Naive thymus-derived CD8-positive, alpha-beta T cell (primary cell): ENCODE data around the gene DKKL1. TPM values are rescaled to one million over a fixed set of nuclear protein-coding genes. Genes with fewer than 3 reads are reported as not detected.
"Not testable (repeated sequence)": the region's sequence is repeated elsewhere in the genome, so short reads cannot be mapped to it uniquely, and the experiment has no call there.

Experiments used
- ATAC-seq, 2 donors: fragments of 150-1000 bp; cut with Tn5 transposase in 1 of 2; sonication (Bioruptor Pico), chemical (Tn5 transposase) in 1 of 2; 1 replicate in 1 of 2; 2 replicates in 1 of 2; pipeline ENCODE4 v1.10.0; 2021; ENCODE audit warnings: mild to moderate bottlenecking in 2 of 2, moderate library complexity in 2 of 2
- POLR2A ChIA-PET: fragments of 350-600 bp; sonication (Branson Sonifier 250); formaldehyde crosslinking; loops from one replicate; lab custom pipeline; 2021; ENCODE audit warnings: antibody characterized with exemption; lab: Charles Lee
- DNase-seq, 10 donors: peaks; one replicate each; pipeline versions ENCODE4 v3.0.0 to v3.0.0-alpha.2; 2020 to 2022
- H3K27ac Mint-ChIP-seq, 10 donors: one replicate each; pipeline ENCODE4 v1.8.0; 2020 to 2022; ENCODE audit warnings: mild to moderate bottlenecking in 10 of 10, mixed read lengths in 10 of 10, moderate library complexity in 4 of 10, inconsistent platforms in 1 of 10
- H3K27me3 Mint-ChIP-seq, 5 donors: one replicate each; pipeline ENCODE4 v1.8.0; 2021 to 2022; ENCODE audit warnings: mixed read lengths in 5 of 5
- H3K36me3 Mint-ChIP-seq, 3 donors: one replicate each; pipeline ENCODE4 v1.8.0; 2020 to 2022; ENCODE audit warnings: mixed read lengths in 3 of 3, mild to moderate bottlenecking in 2 of 3, inconsistent platforms in 1 of 3
- H3K4me1 Mint-ChIP-seq, 4 donors: one replicate each; pipeline ENCODE4 v1.8.0; 2021 to 2022; ENCODE audit warnings: mixed read lengths in 4 of 4
- H3K4me3 Mint-ChIP-seq, 10 donors: one replicate each; pipeline ENCODE4 v1.8.0; 2020 to 2022; ENCODE audit warnings: mild to moderate bottlenecking in 10 of 10, mixed read lengths in 10 of 10, moderate library complexity in 6 of 10, inconsistent platforms in 1 of 10
- H3K9me3 Mint-ChIP-seq, 9 donors: one replicate each; pipeline ENCODE4 v1.8.0; 2020 to 2022; ENCODE audit warnings: mixed read lengths in 9 of 9, mild to moderate bottlenecking in 3 of 9, inconsistent platforms in 1 of 9, moderate library complexity in 1 of 9
- polyA plus RNA-seq, 3 donors: library from polyadenylated mRNA; unstranded; fragments of 300-500 nt; fragmentation: Illumina TruSeq; gene quantifications; one replicate each; pipeline ENCODE4 v1.2.3, GENCODE V29; 2021
- total RNA-seq, 8 experiments: library from RNA in 2 of 8; stranded (reverse) in 2 of 8; gene quantifications; one replicate each; pipeline ENCODE4 v1.2.3 and lab custom pipeline; 2021 to 2026

The DKKL1 gene
- not detected for total RNA-seq
- polyA plus RNA-seq = not detected
- total RNA-seq (lab: John Stamatoyannopoulos, UW) = 0 to 0.29 (median 0) reads per million in 6 experiments

- H3K9me3 Mint-ChIP-seq = no peaks in the 10 kb centered on the region
- POLR2A ChIA-PET = interaction anchor here (0.7 kb wide), 1 partner anchor 277 kb away, joined by 4 read pairs; no protein-coding TSS in a partner anchor
- DNase-seq = peak; percentile 39 to 77 (median 64)
- no peaks in the 10 kb centered on the region for H3K36me3 Mint-ChIP-seq
- H3K4me1 Mint-ChIP-seq = peaks cover 0 to 22% (median 15%) of the 10 kb centered on the region in 4 donors
- peak within 1 kb of the TSS in 4 of 10 donors; percentile 22 to 48 (median 32) for H3K4me3 Mint-ChIP-seq
- ATAC-seq = peak; percentile 63 to 81
- peaks cover 0 to 31% (median 3%) of the 10 kb centered on the region in 5 donors for H3K27me3 Mint-ChIP-seq
- H3K27ac Mint-ChIP-seq = peak within 1 kb of the TSS in 1 of 10 donors; percentile 56
Observed at GRCh38 chr19:49363268-49364082, at the start of gene DKKL1. Gene DKKL1, plus strand, starts transcription at chr19:49363877. Its CDS starts 122 bp downstream, at chr19:49363999.

DNA sequence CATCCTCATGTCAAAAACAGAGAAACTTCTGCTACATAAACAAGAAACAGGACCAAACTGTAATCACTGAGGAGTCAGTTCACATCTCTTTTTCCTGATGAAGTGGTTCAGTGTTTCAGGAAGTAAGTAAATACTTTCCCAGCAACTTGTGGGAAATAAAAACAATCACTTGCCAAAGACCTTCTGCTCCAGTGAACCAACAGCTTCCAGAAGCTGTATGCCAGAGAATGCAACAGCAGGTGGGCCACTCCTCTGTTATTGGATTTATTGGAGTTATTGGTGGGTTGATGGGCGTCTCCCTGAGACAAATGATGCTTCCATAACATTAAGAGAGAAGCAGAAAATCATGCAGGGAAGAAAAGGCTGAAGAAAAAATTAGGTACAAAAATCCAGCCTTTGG, 48.6 kb upstream of the DKKL1 start:
- Mint-ChIP-seq H3K36me3 (peaks cover 20 to 52% (median 41%) of the 10 kb centered on the region in 3 donors), H3K4me3 (no peak overlapping the region), H3K27me3 (no peaks in the 10 kb centered on the region), H3K9me3 (peaks cover 0 to 25% (median 5%) of the 10 kb centered on the region in 9 donors), H3K27ac (no peak overlapping the region), H3K4me1 (peaks cover 9 to 22% (median 15%) of the 10 kb centered on the region in 4 donors)
- POLR2A ChIA-PET = no interaction called here
- DNase-seq (no peak), ATAC-seq (no peak)

DNA sequence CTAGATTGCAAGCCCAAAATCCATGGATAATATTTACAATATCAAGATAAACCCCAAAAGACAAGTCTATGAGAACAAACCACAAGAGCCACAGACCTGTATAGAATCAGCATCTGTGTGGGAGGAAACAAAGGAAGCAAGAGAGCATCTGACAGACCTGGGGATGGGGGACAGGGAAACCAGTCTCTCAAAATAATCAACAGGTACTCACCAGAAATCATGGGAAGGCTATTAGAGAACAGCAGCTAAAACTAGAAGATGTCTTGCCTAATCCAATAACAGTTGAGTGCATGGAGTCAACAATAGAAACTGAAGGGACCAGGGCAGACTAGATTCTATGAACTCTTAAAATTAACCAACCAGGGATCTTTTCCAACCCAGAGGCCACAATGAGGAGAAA, 47.4 kb upstream of the DKKL1 start:
- peak overlapping the region in 1 of 10 donors; percentile 27 for H3K27ac Mint-ChIP-seq
- POLR2A ChIA-PET = no interaction called here
- H3K27me3 Mint-ChIP-seq = no peaks in the 10 kb centered on the region
- no peak overlapping the region for H3K4me3 Mint-ChIP-seq
- H3K36me3 Mint-ChIP-seq = peaks cover 20 to 47% (median 44%) of the 10 kb centered on the region in 3 donors
- peaks cover 9 to 18% (median 15%) of the 10 kb centered on the region in 4 donors for H3K4me1 Mint-ChIP-seq
- DNase-seq (no peak), ATAC-seq (no peak)
- peaks cover 0 to 33% (median 5%) of the 10 kb centered on the region in 9 donors for H3K9me3 Mint-ChIP-seq

DNA sequence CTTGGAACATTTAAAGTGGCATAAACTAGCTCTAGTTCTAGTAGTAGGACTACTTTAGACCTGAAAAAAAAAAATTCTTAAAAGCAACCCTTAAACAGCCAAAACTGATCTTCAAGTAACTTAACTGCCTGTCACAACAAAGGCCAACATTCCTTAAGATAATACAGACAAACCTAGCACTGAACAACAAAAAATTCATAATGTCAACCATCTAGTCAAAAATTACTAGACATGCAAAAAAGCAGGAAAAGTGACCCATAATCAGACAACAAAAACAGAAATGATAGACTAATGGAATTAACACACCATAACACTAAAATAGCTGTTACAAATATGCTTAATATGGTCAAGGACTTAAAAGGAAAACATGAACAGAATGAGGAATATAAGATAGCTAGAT, 45.4 kb upstream of the DKKL1 start:
- H3K9me3 Mint-ChIP-seq = peaks cover 0 to 33% (median 5%) of the 10 kb centered on the region in 9 donors
- H3K27ac Mint-ChIP-seq = no peak overlapping the region
- DNase-seq (no peak), ATAC-seq (no peak)
- peaks cover 20 to 52% (median 44%) of the 10 kb centered on the region in 3 donors for H3K36me3 Mint-ChIP-seq
- no peak overlapping the region for H3K4me3 Mint-ChIP-seq
- POLR2A ChIA-PET = interaction anchor here (0.7 kb wide), 2 partner anchors 64 to 71 kb away, joined by 3 to 6 read pairs; no protein-coding TSS in a partner anchor
- H3K4me1 Mint-ChIP-seq = peaks cover 9 to 24% (median 15%) of the 10 kb centered on the region in 4 donors
- no peaks in the 10 kb centered on the region for H3K27me3 Mint-ChIP-seq

DNA sequence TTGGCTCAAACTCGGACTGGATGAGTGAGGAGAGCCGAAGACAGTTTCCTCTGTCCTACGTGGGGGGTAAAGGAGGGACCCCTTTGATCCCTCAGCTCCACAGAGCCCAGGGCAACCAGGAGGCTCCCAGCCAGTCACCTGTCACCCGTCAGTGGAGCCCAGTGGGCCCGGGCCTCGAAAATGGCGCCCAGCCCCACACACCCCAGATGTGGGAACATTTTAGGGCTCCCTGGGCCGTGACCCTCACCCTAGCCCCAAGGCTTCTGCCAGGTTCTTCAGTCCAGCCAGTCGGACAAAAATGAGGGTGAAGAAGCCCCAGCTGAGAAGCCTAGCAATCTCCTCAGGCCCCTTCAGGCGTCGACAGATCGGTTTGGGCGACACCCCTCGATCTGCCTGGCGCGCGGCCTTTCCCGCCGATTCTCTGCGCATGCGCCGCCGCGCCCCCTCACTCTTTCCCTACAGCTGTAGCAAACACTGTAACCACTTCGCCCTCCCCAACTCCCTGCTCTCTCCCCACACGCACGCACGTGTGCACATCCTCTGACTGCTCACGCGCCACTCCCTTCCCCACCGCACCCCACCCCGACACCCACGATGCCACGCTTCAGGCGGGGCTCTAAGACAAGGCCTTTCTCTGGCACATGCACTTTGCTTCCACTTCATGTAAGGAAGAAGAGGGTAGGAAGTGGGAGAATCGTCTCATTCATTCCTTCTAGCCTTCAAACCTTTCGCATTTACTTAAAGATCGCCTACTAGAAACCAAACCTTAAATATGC, 38.7 kb upstream of the DKKL1 start, which contains the start of gene SLC6A16:
TSS of gene SLC6A16 (minus strand) at position 391 of the 776 bp plus-strand sequence. CDS start 13,844 bp downstream, outside the sequence.
- peak in 1 of 10 donors; percentile 9 for DNase-seq
- ATAC-seq = no peak
- Mint-ChIP-seq H3K9me3 (peaks cover 0 to 8% (median 0%) of the 10 kb centered on the region in 9 donors), H3K27me3 (no peaks in the 10 kb centered on the region), H3K36me3 (peaks cover 5 to 38% (median 32%) of the 10 kb centered on the region in 3 donors), H3K4me3 (peak within 1 kb of the TSS in 1 of 10 donors; percentile 4), H3K4me1 (peaks cover 7 to 45% (median 23%) of the 10 kb centered on the region in 4 donors), H3K27ac (peak within 1 kb of the TSS in 1 of 10 donors; percentile 82)
- POLR2A ChIA-PET = no interaction called here

DNA sequence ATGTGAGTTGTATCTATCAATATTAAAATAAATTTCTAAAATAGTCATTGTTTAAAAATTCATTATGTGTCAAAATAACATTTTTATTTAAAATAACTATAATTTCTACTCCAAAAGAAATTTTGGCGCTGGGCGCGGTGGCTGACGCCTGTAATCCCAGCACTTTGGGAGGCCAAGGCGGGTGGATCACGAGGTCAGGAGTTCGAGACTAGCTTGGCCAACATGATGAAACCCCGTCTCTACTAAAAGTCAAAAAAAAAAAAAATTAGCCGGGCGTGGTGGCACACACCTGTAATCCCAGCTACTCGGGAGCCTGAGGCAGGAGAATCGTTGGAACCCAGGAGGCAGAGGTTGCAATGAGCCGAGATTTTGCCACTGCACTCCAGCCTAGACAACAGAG, 37.9 kb upstream of the DKKL1 start:
- H3K36me3 Mint-ChIP-seq = peaks cover 5 to 38% (median 33%) of the 10 kb centered on the region in 3 donors
- ATAC-seq, H3K9me3 Mint-ChIP-seq, POLR2A ChIA-PET, H3K4me3 Mint-ChIP-seq, H3K27me3 Mint-ChIP-seq, DNase-seq: not testable (repeated sequence)
- peaks cover 9 to 51% (median 27%) of the 10 kb centered on the region in 4 donors for H3K4me1 Mint-ChIP-seq
- H3K27ac Mint-ChIP-seq = peak overlapping the region in 1 of 10 donors; percentile 82

- peak overlapping the region in 1 of 10 donors; percentile 43 for H3K4me3 Mint-ChIP-seq
- POLR2A ChIA-PET = no interaction called here
- ATAC-seq = no peak
- peak overlapping the region in 2 of 10 donors; percentile 43 to 82 for H3K27ac Mint-ChIP-seq
- H3K27me3 Mint-ChIP-seq = no peaks in the 10 kb centered on the region
- no peaks in the 10 kb centered on the region for H3K9me3 Mint-ChIP-seq
- DNase-seq = no peak
- H3K4me1 Mint-ChIP-seq = peaks cover 9 to 55% (median 29%) of the 10 kb centered on the region in 4 donors
- H3K36me3 Mint-ChIP-seq = peaks cover 5 to 36% (median 34%) of the 10 kb centered on the region in 3 donors
Observed at GRCh38 chr19:49326165-49326704, 37.4 kb upstream of the DKKL1 start.

DNA sequence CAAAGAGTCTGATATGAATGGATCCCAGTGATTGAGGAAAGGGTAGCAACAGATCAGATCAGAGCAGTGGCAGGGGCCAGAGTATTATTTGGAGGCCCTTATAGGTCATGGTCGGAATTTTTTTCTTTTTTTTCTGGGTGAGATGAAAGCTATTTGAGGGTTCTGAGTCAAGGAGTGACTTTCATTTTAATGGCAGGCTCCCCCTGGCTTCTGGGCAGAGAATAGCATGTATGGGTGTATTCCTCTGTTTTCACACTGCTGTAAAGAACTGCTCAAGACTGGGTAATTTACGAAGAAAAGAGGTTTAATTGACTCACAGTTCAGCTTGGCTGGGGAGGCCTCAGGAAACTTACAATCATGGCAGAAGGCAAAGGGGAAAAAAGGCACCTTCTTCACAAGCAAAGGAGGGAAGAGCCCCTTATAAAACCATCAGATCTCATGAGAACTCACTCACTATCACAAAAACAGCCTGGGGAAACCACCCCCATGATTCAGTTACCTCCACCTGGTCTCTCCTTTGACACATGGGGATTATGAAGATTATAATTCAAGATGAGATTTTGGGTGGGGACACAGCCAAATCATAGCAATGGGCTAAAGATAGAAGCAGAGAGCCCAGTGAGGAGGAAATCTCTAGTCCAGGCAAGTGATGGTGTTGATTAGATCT, 35.7 kb upstream of the DKKL1 start:
- H3K36me3 Mint-ChIP-seq = peaks cover 5 to 30% (median 22%) of the 10 kb centered on the region in 3 donors
- no peaks in the 10 kb centered on the region for H3K9me3 Mint-ChIP-seq
- ATAC-seq (peak in 1 of 2 donors; percentile 34), DNase-seq (peak in 7 of 10 donors; percentile 22 to 50 (median 34))
- peak overlapping the region in 1 of 10 donors; percentile 34 for H3K4me3 Mint-ChIP-seq
- no peaks in the 10 kb centered on the region for H3K27me3 Mint-ChIP-seq
- POLR2A ChIA-PET = interaction anchor here (0.6 kb wide), 1 partner anchor 28 kb away, joined by 4 read pairs; no protein-coding TSS in a partner anchor
- peak overlapping the region; percentile 10 to 77 (median 35) for H3K27ac Mint-ChIP-seq
- peaks cover 13 to 67% (median 46%) of the 10 kb centered on the region in 4 donors for H3K4me1 Mint-ChIP-seq

- DNase-seq = no peak
- Mint-ChIP-seq H3K27me3 (no peaks in the 10 kb centered on the region), H3K27ac (peak overlapping the region in 5 of 10 donors; percentile 15 to 77 (median 69)), H3K36me3 (peaks cover 5 to 30% (median 19%) of the 10 kb centered on the region in 3 donors), H3K4me1 (peaks cover 17 to 73% (median 51%) of the 10 kb centered on the region in 4 donors), H3K4me3 (peak overlapping the region in 1 of 10 donors; percentile 34), H3K9me3 (no peaks in the 10 kb centered on the region)
- ATAC-seq = no peak
- POLR2A ChIA-PET = no interaction called here
Observed at GRCh38 chr19:49328741-49329140, 34.9 kb upstream of the DKKL1 start.

DNA sequence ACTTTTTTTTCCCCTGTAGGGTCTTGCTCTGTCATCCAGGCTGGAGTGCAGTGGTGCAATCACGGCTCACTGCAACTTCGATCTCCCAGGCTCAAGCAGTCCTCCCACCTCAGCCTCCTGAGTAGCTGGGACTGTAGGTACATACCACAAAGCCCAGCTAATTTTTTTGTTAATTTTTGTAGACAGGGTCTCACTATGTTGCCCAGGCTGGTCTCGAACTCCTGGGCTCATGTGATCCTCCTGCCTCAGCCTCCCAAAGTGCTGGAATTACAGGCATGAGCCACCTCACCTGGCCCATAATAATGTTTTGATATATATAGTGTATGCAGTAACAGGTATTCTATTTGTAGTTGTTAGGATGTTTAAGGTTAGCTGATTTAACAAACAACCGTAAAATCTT, 32.5 kb upstream of the DKKL1 start:
- Mint-ChIP-seq H3K4me3 (peak overlapping the region in 4 of 10 donors; percentile 38 to 67 (median 46)), H3K27ac (peak overlapping the region in 9 of 10 donors; percentile 76 to 100 (median 90)), H3K4me1 (peaks cover 31 to 86% (median 71%) of the 10 kb centered on the region in 4 donors), H3K36me3 (peaks cover 5 to 27% (median 17%) of the 10 kb centered on the region in 3 donors)
- H3K9me3 Mint-ChIP-seq, DNase-seq, H3K27me3 Mint-ChIP-seq, ATAC-seq: not testable (repeated sequence)
- POLR2A ChIA-PET = interaction anchor here (1.6 to 2.0 kb wide), 2 partner anchors 14 to 138 kb away, joined by 3 to 4 read pairs; no protein-coding TSS in a partner anchor

DNA sequence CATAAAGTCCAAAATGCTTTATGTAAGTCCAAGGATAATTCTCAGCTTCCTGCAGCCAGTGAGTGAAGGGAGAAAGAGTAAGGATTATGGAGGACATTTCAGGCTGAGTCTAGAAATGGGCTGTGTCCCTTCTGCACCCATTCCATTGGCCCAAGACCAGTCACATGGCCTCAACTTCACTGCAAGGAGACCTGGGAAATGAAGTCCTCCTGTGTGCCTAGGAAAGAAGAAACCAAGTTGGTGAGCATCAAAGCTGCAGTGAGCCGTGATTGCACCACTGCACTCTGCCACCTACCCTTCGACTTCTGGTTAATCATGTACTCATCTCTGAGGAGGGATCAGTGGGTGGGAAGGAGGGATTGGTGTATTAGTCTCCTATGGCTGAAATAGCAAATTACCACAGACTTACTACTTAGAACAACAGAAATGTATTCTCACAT, 32.0 kb upstream of the DKKL1 start:
- Mint-ChIP-seq H3K4me3 (peak overlapping the region in 8 of 10 donors; percentile 0 to 74 (median 52)), H3K27me3 (no peaks in the 10 kb centered on the region)
- POLR2A ChIA-PET = interaction anchor here (1.0 to 2.0 kb wide), 3 partner anchors 13 to 138 kb away, joined by 3 to 4 read pairs (median 3); no protein-coding TSS in a partner anchor

More for the DNA sequence above, 32.0 kb upstream of the DKKL1 start:
- H3K9me3 Mint-ChIP-seq = no peaks in the 10 kb centered on the region
- peak overlapping the region in 9 of 10 donors; percentile 76 to 100 (median 90) for H3K27ac Mint-ChIP-seq
- DNase-seq = peak in 9 of 10 donors; percentile 36 to 80 (median 59)
- ATAC-seq = peak; percentile 65 to 70
- peaks cover 33 to 87% (median 75%) of the 10 kb centered on the region in 4 donors for H3K4me1 Mint-ChIP-seq
- H3K36me3 Mint-ChIP-seq = peaks cover 5 to 27% (median 17%) of the 10 kb centered on the region in 3 donors
